Measurements from ENCODE around the gene ESYT3.

ESYT3 gene

GRCh38 chr3:138449490-138449889 lies 15.1 kb downstream of the ESYT3 start:
- no peak overlapping the region for H3K4me3 ChIP-seq (ENCODE audit: low read length)
- TF ChIP-seq CTCF (IDR thresholded peaks at IDR 0.05; ENCODE audit: low read depth, low read length) (no peak), EZH2phosphoT487 (IDR thresholded peaks at IDR 0.05; ENCODE audit: low read depth) (no peak)
- no peaks in the 10 kb centered on the region for H4K20me1 ChIP-seq (ENCODE audit: insufficient read depth, low read length)
- no peaks in the 10 kb centered on the region for H3K36me3 ChIP-seq (replicated peaks; ENCODE audit: low read depth, low read length)
- H3K4me2 ChIP-seq (ENCODE audit: low read length), result no peak overlapping the region
- H3K9ac ChIP-seq (ENCODE audit: low read length), result no peak overlapping the region
- no peaks in the 10 kb centered on the region for H3K9me3 ChIP-seq (ENCODE audit: insufficient read depth, low read length)
- H2AFZ ChIP-seq (ENCODE audit: low read depth, low read length), result no peak overlapping the region
- H3K4me1 ChIP-seq (ENCODE audit: low read length), result no peaks in the 10 kb centered on the region
- H3K27ac ChIP-seq (ENCODE audit: low read length), result no peak overlapping the region
- H3K27me3 ChIP-seq (ENCODE audit: low read depth, low read length), result peaks cover under 1% of the 10 kb centered on the region; the same call in 1 of the 2 replicates
- H3K79me2 ChIP-seq (ENCODE audit: low read length), result no peaks in the 10 kb centered on the region

GRCh38 chr3:138450181-138450580 lies 15.8 kb downstream of the ESYT3 start:
- H4K20me1 ChIP-seq (ENCODE audit: insufficient read depth, low read length), result no peaks in the 10 kb centered on the region
- no peaks in the 10 kb centered on the region for H3K79me2 ChIP-seq (ENCODE audit: low read length)
- H3K9ac ChIP-seq (ENCODE audit: low read length), result no peak overlapping the region
- no peak overlapping the region for H3K4me3 ChIP-seq (ENCODE audit: low read length)
- TF ChIP-seq EZH2phosphoT487 (IDR thresholded peaks at IDR 0.05; ENCODE audit: low read depth), result no peak
- no peak for TF ChIP-seq CTCF (IDR thresholded peaks at IDR 0.05; ENCODE audit: low read depth, low read length)
- no peaks in the 10 kb centered on the region for H3K4me1 ChIP-seq (ENCODE audit: low read length)
- H3K27ac ChIP-seq (ENCODE audit: low read length), result no peak overlapping the region
- H3K9me3 ChIP-seq (ENCODE audit: insufficient read depth, low read length), result no peaks in the 10 kb centered on the region
- H3K27me3 ChIP-seq (ENCODE audit: low read depth, low read length), result peaks cover 7% of the 10 kb centered on the region; the same call in 1 of the 2 replicates
- no peak overlapping the region for H3K4me2 ChIP-seq (ENCODE audit: low read length)
- H3K36me3 ChIP-seq (replicated peaks; ENCODE audit: low read depth, low read length), result no peaks in the 10 kb centered on the region
- no peak overlapping the region for H2AFZ ChIP-seq (ENCODE audit: low read depth, low read length)

- Histone ChIP-seq H3K4me3 (ENCODE audit: low read length) (no peak overlapping the region), H3K27me3 (ENCODE audit: low read depth, low read length) (peaks cover 7% of the 10 kb centered on the region; the same call in 1 of the 2 replicates), H2AFZ (ENCODE audit: low read depth, low read length) (no peak overlapping the region), H3K36me3 (replicated peaks; ENCODE audit: low read depth, low read length) (no peaks in the 10 kb centered on the region), H4K20me1 (ENCODE audit: insufficient read depth, low read length) (no peaks in the 10 kb centered on the region), H3K9me3 (ENCODE audit: insufficient read depth, low read length) (no peaks in the 10 kb centered on the region), H3K4me1 (ENCODE audit: low read length) (no peaks in the 10 kb centered on the region), H3K4me2 (ENCODE audit: low read length) (no peak overlapping the region), H3K79me2 (ENCODE audit: low read length) (no peaks in the 10 kb centered on the region), H3K9ac (ENCODE audit: low read length) (no peak overlapping the region), H3K27ac (ENCODE audit: low read length) (no peak overlapping the region)
- TF ChIP-seq EZH2phosphoT487 (IDR thresholded peaks at IDR 0.05; ENCODE audit: low read depth) (no peak), CTCF (IDR thresholded peaks at IDR 0.05; ENCODE audit: low read depth, low read length) (no peak)
Observed at GRCh38 chr3:138450704-138451424, 16.4 kb downstream of the ESYT3 start.

- Histone ChIP-seq H3K79me2 (ENCODE audit: low read length) (no peaks in the 10 kb centered on the region), H3K9ac (ENCODE audit: low read length) (no peak overlapping the region), H3K36me3 (replicated peaks; ENCODE audit: low read depth, low read length) (no peaks in the 10 kb centered on the region), H3K9me3 (ENCODE audit: insufficient read depth, low read length) (no peaks in the 10 kb centered on the region), H3K27ac (ENCODE audit: low read length) (no peak overlapping the region), H2AFZ (ENCODE audit: low read depth, low read length) (no peak overlapping the region), H3K4me1 (ENCODE audit: low read length) (no peaks in the 10 kb centered on the region), H4K20me1 (ENCODE audit: insufficient read depth, low read length) (no peaks in the 10 kb centered on the region), H3K27me3 (ENCODE audit: low read depth, low read length) (peaks cover 7% of the 10 kb centered on the region; the same call in 1 of the 2 replicates), H3K4me2 (ENCODE audit: low read length) (no peak overlapping the region), H3K4me3 (ENCODE audit: low read length) (no peak overlapping the region)
- TF ChIP-seq CTCF (IDR thresholded peaks at IDR 0.05; ENCODE audit: low read depth, low read length) (no peak), EZH2phosphoT487 (IDR thresholded peaks at IDR 0.05; ENCODE audit: low read depth) (no peak)
Observed at GRCh38 chr3:138451595-138452162, 17.3 kb downstream of the ESYT3 start.

Data from OCI-LY3 (cell line).